Activated B cell treated with CpG ODN at 0.5 μM for 24 hours (primary cell): ENCODE results near the gene ERC2. TPM values are rescaled to one million over a fixed set of nuclear protein-coding genes. Genes with fewer than 3 reads are reported as not detected.

ENCODE experiments used
- ATAC-seq: fragments of 200-7000 bp; cut with Tn5 transposase; one replicate; pipeline ENCODE4 v1.10.0; 2021; ENCODE audit warnings: low read depth, mild to moderate bottlenecking, moderate library complexity
- CTCF ChIA-PET: fragments of 350-600 bp; sonication (Branson Sonifier 250); formaldehyde crosslinking; loops from one replicate; lab custom pipeline; 2021; ENCODE audit warnings: antibody characterized with exemption; lab: Charles Lee
- POLR2A ChIA-PET: fragments of 350-600 bp; sonication (Branson Sonifier 250); formaldehyde crosslinking; loops from one replicate; lab custom pipeline; 2021; ENCODE audit warnings: antibody characterized with exemption; lab: Charles Lee
- DNase-seq: peaks from one replicate; pipeline ENCODE4 v3.0.0; 2022
- H3K27ac Mint-ChIP-seq: one replicate; pipeline ENCODE4 v1.8.0; 2020; ENCODE audit warnings: mixed read lengths
- H3K27me3 Mint-ChIP-seq: one replicate; pipeline ENCODE4 v1.8.0; 2021; ENCODE audit warnings: mixed read lengths
- H3K36me3 Mint-ChIP-seq: one replicate; pipeline ENCODE4 v1.8.0; 2021; ENCODE audit warnings: low read depth, mixed read lengths
- H3K4me1 Mint-ChIP-seq: one replicate; pipeline ENCODE4 v1.8.0; 2021; ENCODE audit warnings: mixed read lengths
- H3K4me3 Mint-ChIP-seq: one replicate; pipeline ENCODE4 v1.8.0; 2020; ENCODE audit warnings: mild to moderate bottlenecking, mixed read lengths
- H3K9me3 Mint-ChIP-seq: one replicate; pipeline ENCODE4 v1.8.0; 2020; ENCODE audit warnings: mixed read lengths
- intact Hi-C: fragments of 100-400 bp; cut with micrococcal nuclease; formaldehyde crosslinking; loops from one replicate; pipeline ENCODE4 v1.15.1; 2024
- total RNA-seq: library from RNA; stranded (reverse); gene quantifications from 2 replicates; pipeline ENCODE4 v1.2.3, GENCODE V29; 2022
- TF ChIP-seq, protein P1 (sequence below): fragments of 200-600 bp; IDR thresholded peaks from one replicate; pipeline ENCODE4 v1.8.0; 2022; ENCODE audit warnings: antibody characterized with exemption, mild to moderate bottlenecking

ERC2 gene
- total RNA-seq, 1 donor from 2014 or later, result not detected

DNA sequence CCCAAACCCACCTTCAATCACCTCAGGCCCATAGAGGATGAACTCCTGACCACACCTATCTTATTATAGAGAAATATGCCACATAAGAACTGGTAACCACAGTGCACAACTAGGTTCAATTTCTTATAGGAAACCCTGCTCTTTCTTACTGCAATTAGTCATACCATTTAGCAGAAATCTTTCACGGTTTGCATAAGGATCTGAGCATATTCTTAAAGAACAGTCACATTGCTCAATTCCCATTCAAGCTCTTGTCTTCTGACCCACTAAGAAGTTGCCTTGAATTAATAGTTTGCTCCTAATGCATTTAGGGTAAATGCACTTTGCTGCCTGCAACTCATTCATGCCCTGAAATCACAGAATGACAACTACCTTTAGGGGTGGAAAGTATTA is 9.2 kb downstream of the ERC2 start:
- POLR2A ChIA-PET, result no interaction called here
- Mint-ChIP-seq H3K9me3 (no peaks in the 10 kb centered on the region), H3K27ac (no peak overlapping the region), H3K4me1 (no peaks in the 10 kb centered on the region), H3K27me3 (peaks cover 22% of the 10 kb centered on the region), H3K36me3 (no peaks in the 10 kb centered on the region), H3K4me3 (no peak overlapping the region)
- CTCF ChIA-PET, result no interaction called here
- intact Hi-C loops, result no loop called here
- TF ChIP-seq, protein P1, sequence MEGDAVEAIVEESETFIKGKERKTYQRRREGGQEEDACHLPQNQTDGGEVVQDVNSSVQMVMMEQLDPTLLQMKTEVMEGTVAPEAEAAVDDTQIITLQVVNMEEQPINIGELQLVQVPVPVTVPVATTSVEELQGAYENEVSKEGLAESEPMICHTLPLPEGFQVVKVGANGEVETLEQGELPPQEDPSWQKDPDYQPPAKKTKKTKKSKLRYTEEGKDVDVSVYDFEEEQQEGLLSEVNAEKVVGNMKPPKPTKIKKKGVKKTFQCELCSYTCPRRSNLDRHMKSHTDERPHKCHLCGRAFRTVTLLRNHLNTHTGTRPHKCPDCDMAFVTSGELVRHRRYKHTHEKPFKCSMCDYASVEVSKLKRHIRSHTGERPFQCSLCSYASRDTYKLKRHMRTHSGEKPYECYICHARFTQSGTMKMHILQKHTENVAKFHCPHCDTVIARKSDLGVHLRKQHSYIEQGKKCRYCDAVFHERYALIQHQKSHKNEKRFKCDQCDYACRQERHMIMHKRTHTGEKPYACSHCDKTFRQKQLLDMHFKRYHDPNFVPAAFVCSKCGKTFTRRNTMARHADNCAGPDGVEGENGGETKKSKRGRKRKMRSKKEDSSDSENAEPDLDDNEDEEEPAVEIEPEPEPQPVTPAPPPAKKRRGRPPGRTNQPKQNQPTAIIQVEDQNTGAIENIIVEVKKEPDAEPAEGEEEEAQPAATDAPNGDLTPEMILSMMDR, result no peak
- DNase-seq (no peak), ATAC-seq (no peak)

DNA sequence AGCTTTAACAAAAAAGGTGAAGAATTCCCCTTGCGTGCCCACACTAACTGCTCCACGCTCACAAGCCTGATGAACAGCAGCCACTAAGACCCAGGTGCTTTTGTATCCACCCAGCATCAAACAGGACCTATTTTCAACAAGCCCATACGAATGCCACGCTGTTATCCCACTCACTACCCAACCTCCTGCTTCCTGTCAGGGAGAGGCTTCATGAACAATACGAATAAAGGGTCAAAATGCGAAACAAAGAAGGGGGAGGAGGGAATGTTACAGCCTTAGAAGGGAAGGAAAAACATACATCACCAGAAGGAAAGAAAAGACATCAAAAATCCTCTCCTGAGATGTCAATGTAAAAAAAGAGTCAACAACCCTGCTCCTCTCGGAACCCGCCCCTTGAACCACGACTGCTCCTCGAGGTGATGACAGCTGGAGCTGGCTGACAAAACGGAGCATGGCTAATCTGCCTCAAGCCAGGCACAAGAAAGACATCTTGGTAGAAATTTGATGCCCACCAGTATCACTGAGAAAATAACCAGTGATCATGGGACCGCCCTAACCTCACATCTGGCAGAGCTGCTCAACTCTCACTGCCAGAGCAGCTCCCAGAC is 9.7 kb downstream of the ERC2 start:
- Mint-ChIP-seq H3K9me3 (no peaks in the 10 kb centered on the region), H3K27ac (no peak overlapping the region), H3K36me3 (no peaks in the 10 kb centered on the region), H3K4me3 (no peak overlapping the region), H3K27me3 (peaks cover 21% of the 10 kb centered on the region), H3K4me1 (no peaks in the 10 kb centered on the region)
- DNase-seq, result no peak
- intact Hi-C loops, result no loop called here
- TF ChIP-seq, protein P1, result no peak
- POLR2A ChIA-PET, result no interaction called here
- CTCF ChIA-PET, result no interaction called here
- ATAC-seq, result no peak

DNA sequence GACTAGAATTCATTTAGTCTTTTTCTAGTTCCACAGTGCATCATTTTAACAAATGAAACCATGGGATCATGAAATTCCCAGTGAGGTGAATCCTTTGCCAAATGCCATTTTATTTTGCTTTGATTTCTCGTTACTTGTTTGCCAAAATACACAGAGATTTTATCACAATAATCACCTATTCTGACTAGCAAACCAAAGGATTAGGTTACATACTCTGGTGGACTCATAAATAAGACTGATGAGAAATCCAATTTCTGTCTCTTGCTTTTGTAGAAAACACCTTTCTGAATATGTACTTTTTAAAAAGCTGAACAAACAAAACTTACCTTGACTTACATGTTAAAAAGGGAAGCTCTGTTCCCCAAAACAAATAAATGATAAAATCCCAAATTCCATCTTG is 12.2 kb downstream of the ERC2 start:
- TF ChIP-seq, protein P1, result no peak
- H3K27ac Mint-ChIP-seq, result no peak overlapping the region
- H3K36me3 Mint-ChIP-seq, result no peaks in the 10 kb centered on the region
- ChIA-PET POLR2A (no interaction called here), CTCF (no interaction called here)
- H3K4me1 Mint-ChIP-seq, result no peaks in the 10 kb centered on the region
- H3K27me3 Mint-ChIP-seq, result peaks cover 18% of the 10 kb centered on the region
- no peak overlapping the region for H3K4me3 Mint-ChIP-seq
- H3K9me3 Mint-ChIP-seq, result no peaks in the 10 kb centered on the region
- DNase-seq, result no peak
- no peak for ATAC-seq
- intact Hi-C loops, result no loop called here

- DNase-seq (no peak), ATAC-seq (no peak)
- TF ChIP-seq, protein P1, result no peak
- Mint-ChIP-seq H3K9me3 (no peaks in the 10 kb centered on the region), H3K4me3 (no peak overlapping the region), H3K27me3 (peaks cover 17% of the 10 kb centered on the region), H3K36me3 (no peaks in the 10 kb centered on the region), H3K4me1 (no peaks in the 10 kb centered on the region), H3K27ac (no peak overlapping the region)
- POLR2A ChIA-PET, result no interaction called here
- CTCF ChIA-PET, result no interaction called here
- intact Hi-C loops, result no loop called here
Observed at GRCh38 chr3:56453011-56453410, 15.3 kb downstream of the ERC2 start.

DNA sequence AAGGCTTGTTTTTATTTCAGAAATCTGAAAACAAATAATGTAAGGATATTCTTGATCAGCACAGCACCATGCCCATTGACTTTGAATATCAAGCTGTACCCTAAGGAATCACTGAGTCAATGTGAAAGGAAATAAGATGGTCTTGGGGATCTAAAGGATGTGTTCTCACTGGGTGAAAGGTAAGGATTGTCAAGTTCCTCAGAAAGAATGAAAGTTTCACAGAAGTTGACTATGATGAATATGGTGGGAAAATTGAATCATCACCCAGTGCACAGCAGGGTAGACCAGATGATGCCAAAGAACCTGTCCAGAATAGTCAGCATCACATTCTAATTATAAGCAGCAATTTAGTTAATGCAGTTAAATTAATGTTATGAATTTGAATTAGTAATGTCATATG is 16.2 kb downstream of the ERC2 start:
- intact Hi-C loops, result no loop called here
- no peak overlapping the region for H3K4me3 Mint-ChIP-seq
- no peaks in the 10 kb centered on the region for H3K36me3 Mint-ChIP-seq
- H3K4me1 Mint-ChIP-seq, result no peaks in the 10 kb centered on the region
- H3K27ac Mint-ChIP-seq, result no peak overlapping the region
- ATAC-seq (no peak), DNase-seq (no peak)
- peaks cover 15% of the 10 kb centered on the region for H3K27me3 Mint-ChIP-seq
- ChIA-PET CTCF (no interaction called here), POLR2A (no interaction called here)
- H3K9me3 Mint-ChIP-seq, result no peaks in the 10 kb centered on the region
- TF ChIP-seq, protein P1, result no peak
